Suprapubic skin (tissue), 4 donors: ENCODE measurements around the gene LRRC25. TPM values are rescaled to one million over a fixed set of nuclear protein-coding genes. Genes with fewer than 3 reads are reported as not detected.

Experiments used
- DNase-seq, 2 donors: peaks; one replicate each; pipeline ENCODE4 v3.0.0-alpha.2; 2019; ENCODE audit warnings: low spot score in 2 of 2
- H3K27ac ChIP-seq: fragments of 200-600 bp; sonication (generic); one replicate; pipeline ENCODE4 v1.5.1; 2019
- H3K27me3 ChIP-seq: fragments of 200-600 bp; sonication (generic); one replicate; pipeline ENCODE4 v1.5.1; 2019
- H3K36me3 ChIP-seq: fragments of 200-600 bp; sonication (generic); one replicate; pipeline ENCODE4 v1.5.1; 2019
- H3K4me1 ChIP-seq: fragments of 200-600 bp; sonication (generic); one replicate; pipeline ENCODE4 v1.5.1; 2019
- H3K4me3 ChIP-seq: fragments of 200-600 bp; sonication (generic); one replicate; pipeline ENCODE4 v1.5.1; 2019; ENCODE audit warnings: mild to moderate bottlenecking
- H3K9me3 ChIP-seq: fragments of 200-600 bp; sonication (generic); one replicate; pipeline ENCODE4 v1.5.1; 2019
- EP300 ChIP-seq: sonication (generic); formaldehyde crosslinking; IDR thresholded peaks from one replicate; pipeline ENCODE4 v1.6.1; 2017; ENCODE audit warnings: antibody characterized with exemption
- POLR2A ChIP-seq, 2 donors: fragments of 450-650 bp; IDR thresholded peaks; one replicate each; pipeline ENCODE4 v1.6.1; 2017; ENCODE audit warnings: antibody characterized with exemption in 2 of 2, mild to moderate bottlenecking in 2 of 2, moderate library complexity in 2 of 2
- POLR2AphosphoS5 ChIP-seq, 3 donors: sonication (generic); formaldehyde crosslinking; IDR thresholded peaks; one replicate each; pipeline ENCODE4 v1.6.1; 2017; ENCODE audit warnings: antibody characterized with exemption in 3 of 3
- WGBS: methylation state at CpG from one replicate; pipeline ENCODE4 v1.1.5; 2018; 5-methylcytosine and 5-hydroxymethylcytosine counted together
- total RNA-seq, 4 donors: library from RNA; depleted of rRNA; stranded (reverse); fragments of >200 nt; gene quantifications; one replicate each; pipeline ENCODE4 v1.1.0, GENCODE V29; 2016
- TF ChIP-seq, protein P1 (sequence below), 2 donors: fragments of 200-600 bp in 1 of 2; fragments of 450-650 bp in 1 of 2; sonication (generic) in 1 of 2; IDR thresholded peaks; one replicate each; pipeline ENCODE4 v1.5.1; 2016 to 2019; ENCODE audit warnings: antibody characterized with exemption in 2 of 2, mild to moderate bottlenecking in 1 of 2, moderate library complexity in 1 of 2

The LRRC25 gene
- total RNA-seq, 4 donors from 2014 or later, result 0.59 to 0.79 (median 0.73) TPM; not detected in 1

DNA sequence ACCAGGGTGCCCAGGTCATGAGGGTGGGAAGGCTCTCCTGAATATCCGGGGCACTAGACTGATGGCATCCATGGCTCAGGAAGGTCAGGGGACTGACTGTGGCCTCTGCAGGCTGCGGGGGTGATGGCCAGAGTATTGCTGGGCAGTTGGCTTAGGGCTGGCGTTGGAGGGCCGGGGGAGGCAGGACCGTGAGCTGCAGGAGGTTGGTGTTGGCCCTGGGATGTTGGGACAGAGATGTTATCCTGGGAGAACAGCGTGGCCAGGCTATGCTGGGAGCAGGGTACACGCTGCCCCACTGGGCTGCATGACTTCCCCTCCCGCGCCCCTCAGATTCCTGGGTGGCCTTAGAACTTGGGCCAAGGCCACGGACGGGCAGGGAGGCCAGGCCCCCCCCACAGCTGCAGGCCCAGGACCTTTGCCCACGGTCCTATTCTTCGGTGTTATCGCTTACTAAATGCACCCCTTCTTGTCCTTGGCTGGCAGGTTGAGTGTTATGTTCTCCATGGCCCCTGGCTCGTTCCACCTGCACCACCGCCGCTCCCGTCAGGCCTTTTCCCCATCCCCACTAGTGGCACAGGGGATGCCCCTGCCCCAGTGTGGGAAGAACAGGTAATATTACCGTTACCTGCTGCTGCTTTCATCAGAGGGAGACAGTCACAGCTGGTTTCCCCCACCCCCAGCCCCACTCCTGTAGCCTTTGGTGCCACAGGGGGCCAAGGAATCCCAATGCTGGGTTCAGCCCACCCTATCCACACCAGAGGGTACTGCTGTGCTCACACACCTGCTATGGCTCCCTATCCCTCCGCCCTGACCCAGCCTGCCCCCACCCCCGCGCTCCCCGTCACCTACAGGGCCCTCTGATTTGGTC is 43.7 kb upstream of the LRRC25 start:
- TF ChIP-seq POLR2A (IDR thresholded peaks at IDR 0.05) (no peak), POLR2AphosphoS5 (IDR thresholded peaks at IDR 0.05) (no peak), EP300 (no peak)
- TF ChIP-seq, protein P1, sequence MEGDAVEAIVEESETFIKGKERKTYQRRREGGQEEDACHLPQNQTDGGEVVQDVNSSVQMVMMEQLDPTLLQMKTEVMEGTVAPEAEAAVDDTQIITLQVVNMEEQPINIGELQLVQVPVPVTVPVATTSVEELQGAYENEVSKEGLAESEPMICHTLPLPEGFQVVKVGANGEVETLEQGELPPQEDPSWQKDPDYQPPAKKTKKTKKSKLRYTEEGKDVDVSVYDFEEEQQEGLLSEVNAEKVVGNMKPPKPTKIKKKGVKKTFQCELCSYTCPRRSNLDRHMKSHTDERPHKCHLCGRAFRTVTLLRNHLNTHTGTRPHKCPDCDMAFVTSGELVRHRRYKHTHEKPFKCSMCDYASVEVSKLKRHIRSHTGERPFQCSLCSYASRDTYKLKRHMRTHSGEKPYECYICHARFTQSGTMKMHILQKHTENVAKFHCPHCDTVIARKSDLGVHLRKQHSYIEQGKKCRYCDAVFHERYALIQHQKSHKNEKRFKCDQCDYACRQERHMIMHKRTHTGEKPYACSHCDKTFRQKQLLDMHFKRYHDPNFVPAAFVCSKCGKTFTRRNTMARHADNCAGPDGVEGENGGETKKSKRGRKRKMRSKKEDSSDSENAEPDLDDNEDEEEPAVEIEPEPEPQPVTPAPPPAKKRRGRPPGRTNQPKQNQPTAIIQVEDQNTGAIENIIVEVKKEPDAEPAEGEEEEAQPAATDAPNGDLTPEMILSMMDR (IDR thresholded peaks at IDR 0.05), result no peak
- no peaks in the 10 kb centered on the region for H3K9me3 ChIP-seq
- H3K27ac ChIP-seq, result no peak overlapping the region
- 81% methylated on average over 23 of the region's 23 CpGs for WGBS
- DNase-seq, result no peak
- H3K36me3 ChIP-seq, result peaks cover 28% of the 10 kb centered on the region
- peaks cover 43% of the 10 kb centered on the region for H3K4me1 ChIP-seq
- H3K27me3 ChIP-seq, result no peaks in the 10 kb centered on the region
- H3K4me3 ChIP-seq, result no peak overlapping the region

GRCh38 chr19:18440415-18440877 is 43.0 kb upstream of the LRRC25 start:
- H3K4me1 ChIP-seq, result peaks cover 46% of the 10 kb centered on the region

DNA sequence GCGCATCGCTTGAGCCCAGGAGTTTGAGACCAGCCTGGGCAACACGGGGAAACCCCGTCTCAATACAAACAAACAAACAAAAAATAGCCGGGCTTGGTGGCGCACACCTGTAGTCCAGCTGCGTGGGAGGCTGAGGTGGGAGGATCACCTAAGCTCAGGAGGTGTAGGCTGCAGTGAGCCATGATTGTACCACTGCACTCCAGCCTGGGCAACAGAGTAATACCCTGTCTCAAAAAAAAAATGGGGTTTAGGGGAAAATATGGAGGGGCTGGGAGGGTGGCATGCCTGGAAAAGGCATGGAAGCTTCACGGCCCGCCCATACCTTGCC is 42.5 kb upstream of the LRRC25 start:
- Histone ChIP-seq H3K27me3 (no peaks in the 10 kb centered on the region), H3K4me3 (no peak overlapping the region), H3K27ac (no peak overlapping the region), H3K9me3 (no peaks in the 10 kb centered on the region), H3K4me1 (peaks cover 46% of the 10 kb centered on the region), H3K36me3 (peaks cover 15% of the 10 kb centered on the region)
- TF ChIP-seq, protein P1 (IDR thresholded peaks at IDR 0.05), result no peak
- TF ChIP-seq POLR2AphosphoS5 (IDR thresholded peaks at IDR 0.05) (no peak), POLR2A (IDR thresholded peaks at IDR 0.05) (no peak), EP300 (no peak)
- WGBS, result 83% methylated on average over 8 of the region's 9 CpGs
- DNase-seq, result no peak

More at GRCh38 chr19:18440415-18440877, 43.0 kb upstream of the LRRC25 start:
- H3K4me3 ChIP-seq, result no peak overlapping the region
- peaks cover 21% of the 10 kb centered on the region for H3K36me3 ChIP-seq
- WGBS, result 46% methylated on average over 9 of the region's 11 CpGs
- H3K9me3 ChIP-seq, result no peaks in the 10 kb centered on the region
- TF ChIP-seq POLR2AphosphoS5 (IDR thresholded peaks at IDR 0.05) (no peak), POLR2A (IDR thresholded peaks at IDR 0.05) (no peak), EP300 (no peak)
- TF ChIP-seq, protein P1 (IDR thresholded peaks at IDR 0.05), result no peak
- no peak overlapping the region for H3K27ac ChIP-seq
- no peaks in the 10 kb centered on the region for H3K27me3 ChIP-seq
- DNase-seq, result no peak

GRCh38 chr19:18439025-18439909 is 41.8 kb upstream of the LRRC25 start:
- 76% methylated on average over 13 of the region's 13 CpGs for WGBS

More at GRCh38 chr19:18439025-18439909, 41.8 kb upstream of the LRRC25 start:
- H3K36me3 ChIP-seq, result peaks cover 9% of the 10 kb centered on the region
- H3K9me3 ChIP-seq, result no peaks in the 10 kb centered on the region
- peak overlapping the region; percentile 15 for H3K27ac ChIP-seq
- no peak for DNase-seq
- H3K4me1 ChIP-seq, result peaks cover 47% of the 10 kb centered on the region
- TF ChIP-seq POLR2AphosphoS5 (IDR thresholded peaks at IDR 0.05), result no peak
- TF ChIP-seq EP300, result no peak
- TF ChIP-seq, protein P1 (IDR thresholded peaks at IDR 0.05), result no peak
- no peaks in the 10 kb centered on the region for H3K27me3 ChIP-seq
- H3K4me3 ChIP-seq, result peak overlapping the region; percentile 54
